Prostate gland (tissue), 2 donors: ENCODE results near the gene COL15A1.

Experiments
- POLR2A ChIP-seq: fragments of 450-650 bp; IDR thresholded peaks from one replicate; pipeline ENCODE4 v1.6.1; 2016; ENCODE audit warnings: antibody characterized with exemption, mild to moderate bottlenecking
- POLR2AphosphoS5 ChIP-seq: sonication (generic); formaldehyde crosslinking; IDR thresholded peaks from one replicate; pipeline ENCODE4 v1.6.1; 2017; ENCODE audit warnings: antibody characterized with exemption
- TF ChIP-seq, protein P1 (sequence below), 4 experiments: fragments of 200-600 bp in 2 of 4; fragments of 450-650 bp in 2 of 4; sonication (generic) in 2 of 4; IDR thresholded peaks; 1 replicate in 3 of 4; 2 replicates in 1 of 4; pipeline ENCODE4 v1.5.1; 2016 to 2019; ENCODE audit warnings: antibody characterized with exemption in 4 of 4, mild to moderate bottlenecking in 2 of 4, moderate library complexity in 2 of 4

DNA sequence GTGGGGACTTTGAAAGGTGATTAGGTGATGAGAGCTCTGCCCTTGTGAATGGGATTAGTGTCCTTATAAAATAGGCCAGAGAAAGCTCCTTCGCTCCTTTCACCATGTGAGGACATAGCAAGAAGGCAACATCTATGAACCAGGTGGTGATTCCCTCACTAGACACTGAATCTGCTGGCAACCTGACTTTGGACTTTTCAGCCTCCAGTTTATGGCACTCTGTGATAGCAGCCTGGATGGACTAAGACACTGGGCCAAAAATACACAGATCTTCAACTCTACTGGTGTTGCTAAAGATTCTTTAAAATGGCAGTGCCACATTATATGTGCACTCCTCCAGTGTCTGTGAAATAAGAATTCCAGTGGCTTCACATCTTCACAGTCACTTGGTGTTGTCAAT lies 41.2 kb upstream of the COL15A1 start:
- TF ChIP-seq, protein P1, sequence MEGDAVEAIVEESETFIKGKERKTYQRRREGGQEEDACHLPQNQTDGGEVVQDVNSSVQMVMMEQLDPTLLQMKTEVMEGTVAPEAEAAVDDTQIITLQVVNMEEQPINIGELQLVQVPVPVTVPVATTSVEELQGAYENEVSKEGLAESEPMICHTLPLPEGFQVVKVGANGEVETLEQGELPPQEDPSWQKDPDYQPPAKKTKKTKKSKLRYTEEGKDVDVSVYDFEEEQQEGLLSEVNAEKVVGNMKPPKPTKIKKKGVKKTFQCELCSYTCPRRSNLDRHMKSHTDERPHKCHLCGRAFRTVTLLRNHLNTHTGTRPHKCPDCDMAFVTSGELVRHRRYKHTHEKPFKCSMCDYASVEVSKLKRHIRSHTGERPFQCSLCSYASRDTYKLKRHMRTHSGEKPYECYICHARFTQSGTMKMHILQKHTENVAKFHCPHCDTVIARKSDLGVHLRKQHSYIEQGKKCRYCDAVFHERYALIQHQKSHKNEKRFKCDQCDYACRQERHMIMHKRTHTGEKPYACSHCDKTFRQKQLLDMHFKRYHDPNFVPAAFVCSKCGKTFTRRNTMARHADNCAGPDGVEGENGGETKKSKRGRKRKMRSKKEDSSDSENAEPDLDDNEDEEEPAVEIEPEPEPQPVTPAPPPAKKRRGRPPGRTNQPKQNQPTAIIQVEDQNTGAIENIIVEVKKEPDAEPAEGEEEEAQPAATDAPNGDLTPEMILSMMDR (IDR thresholded peaks at IDR 0.05): no peak
- TF ChIP-seq POLR2A (no peak), POLR2AphosphoS5 (no peak)
